Uterus (tissue), 4 donors: ENCODE results near the gene SYT14. TPM values are rescaled to one million over a fixed set of nuclear protein-coding genes. Genes with fewer than 3 reads are reported as not detected.
"Not testable (repeated sequence)": the region's sequence is repeated elsewhere in the genome, so short reads cannot be mapped to it uniquely, and the experiment has no call there.

ENCODE experiments used
- DNase-seq, 2 donors: peaks; one replicate each; pipeline ENCODE4 v3.0.0-alpha.2; 2019 to 2020
- H3K27ac ChIP-seq, 2 donors: fragments of 200-600 bp; sonication (generic); 1 replicate in 1 of 2; 2 replicates in 1 of 2; pipeline ENCODE4 v1.5.1; 2016 to 2018
- H3K27me3 ChIP-seq, 2 donors: fragments of 200-600 bp; sonication (generic); one replicate each; pipeline ENCODE4 v1.5.1; 2018 to 2019; ENCODE audit warnings: control low read depth in 1 of 2
- H3K36me3 ChIP-seq, 2 donors: fragments of 200-600 bp; sonication (generic); one replicate each; pipeline ENCODE4 v1.5.1; 2019; ENCODE audit warnings: control low read depth in 1 of 2
- H3K4me1 ChIP-seq, 2 donors: fragments of 200-600 bp; sonication (generic); one replicate each; pipeline ENCODE4 v1.5.1; 2018 to 2019; ENCODE audit warnings: control low read depth in 1 of 2
- H3K4me3 ChIP-seq, 2 donors: fragments of 200-600 bp; sonication (generic); 1 replicate in 1 of 2; 2 replicates in 1 of 2; pipeline ENCODE4 v1.5.1; 2018 to 2019; ENCODE audit warnings: mild to moderate bottlenecking in 1 of 2
- H3K9me3 ChIP-seq, 2 donors: fragments of 200-600 bp; sonication (generic); one replicate each; pipeline ENCODE4 v1.5.1; 2019; ENCODE audit warnings: control low read depth in 1 of 2
- CTCF ChIP-seq, 4 experiments: fragments of 200-600 bp in 2 of 4; fragments of 450-650 bp in 2 of 4; sonication (generic) in 2 of 4; IDR thresholded peaks; one replicate each; pipeline ENCODE4 v1.5.1; 2016 to 2019; ENCODE audit warnings: antibody characterized with exemption in 4 of 4, mild to moderate bottlenecking in 2 of 4, moderate library complexity in 1 of 4
- POLR2A ChIP-seq, 2 donors: fragments of 450-650 bp; IDR thresholded peaks; one replicate each; pipeline ENCODE4 v1.6.1; 2016; ENCODE audit warnings: antibody characterized with exemption in 2 of 2, mild to moderate bottlenecking in 1 of 2, moderate library complexity in 1 of 2
- intact Hi-C: fragments of 100-400 bp; cut with DNase I; formaldehyde crosslinking; loops from one replicate; pipeline ENCODE4 v1.15.1; 2023; ENCODE audit warnings: low total_unique reads
- total RNA-seq, 4 donors: library from RNA; depleted of rRNA in 3 of 4; stranded (reverse); fragments of >200 nt in 3 of 4; gene quantifications; one replicate each; pipeline versions ENCODE4 v1.1.0 to v1.2.4, GENCODE V29; 2014 to 2023
- donor health status: DM: yes; HTN: yes; CAD: no.

SYT14 gene
- total RNA-seq, 4 donors from 2014 or later, result under 0.01 to 1.0 TPM; not detected in 2

- intact Hi-C loops, result no loop called here
- H3K36me3 ChIP-seq, result no peaks in the 10 kb centered on the region
- TF ChIP-seq POLR2A (IDR thresholded peaks at IDR 0.05) (no peak), CTCF (IDR thresholded peaks at IDR 0.05) (no peak)
- H3K27ac ChIP-seq, result no peak overlapping the region
- H3K4me3 ChIP-seq, result no peak overlapping the region
- H3K9me3 ChIP-seq, result no peaks in the 10 kb centered on the region
- H3K4me1 ChIP-seq, result no peaks in the 10 kb centered on the region
- no peak for DNase-seq
- H3K27me3 ChIP-seq, result no peaks in the 10 kb centered on the region
These were observed 251.4 kb downstream of the SYT14 start for GRCh38 chr1:210189426-210189825.

GRCh38 chr1:210195635-210196160 lies 257.7 kb downstream of the SYT14 start:
- DNase-seq, result no peak
- Histone ChIP-seq H3K27me3 (no peaks in the 10 kb centered on the region), H3K9me3 (no peaks in the 10 kb centered on the region), H3K27ac (no peak overlapping the region), H3K4me1 (no peaks in the 10 kb centered on the region), H3K36me3 (no peaks in the 10 kb centered on the region), H3K4me3 (no peak overlapping the region)
- TF ChIP-seq CTCF (IDR thresholded peaks at IDR 0.05) (no peak), POLR2A (IDR thresholded peaks at IDR 0.05) (no peak)
- intact Hi-C loops, result no loop called here

GRCh38 chr1:210196266-210196665 lies 258.2 kb downstream of the SYT14 start:
- H3K4me3 ChIP-seq, H3K27ac ChIP-seq, H3K27me3 ChIP-seq, DNase-seq, H3K9me3 ChIP-seq, H3K36me3 ChIP-seq, H3K4me1 ChIP-seq, intact Hi-C loops: not testable (repeated sequence)

GRCh38 chr1:210198840-210199239 lies 260.8 kb downstream of the SYT14 start:
- no peaks in the 10 kb centered on the region for H3K9me3 ChIP-seq
- no peaks in the 10 kb centered on the region for H3K27me3 ChIP-seq
- no peak for TF ChIP-seq CTCF (IDR thresholded peaks at IDR 0.05)
- TF ChIP-seq POLR2A (IDR thresholded peaks at IDR 0.05), result no peak
- H3K36me3 ChIP-seq, result no peaks in the 10 kb centered on the region
- no peak overlapping the region for H3K4me3 ChIP-seq
- H3K4me1 ChIP-seq, result no peaks in the 10 kb centered on the region
- DNase-seq, result no peak
- no peak overlapping the region for H3K27ac ChIP-seq
- intact Hi-C loops, result no loop called here

GRCh38 chr1:210200124-210200736 lies 262.2 kb downstream of the SYT14 start:
- intact Hi-C loops, result no loop called here
- Histone ChIP-seq H3K27me3 (no peaks in the 10 kb centered on the region), H3K4me1 (no peaks in the 10 kb centered on the region), H3K36me3 (no peaks in the 10 kb centered on the region), H3K9me3 (no peaks in the 10 kb centered on the region), H3K4me3 (no peak overlapping the region), H3K27ac (no peak overlapping the region)
- TF ChIP-seq CTCF (IDR thresholded peaks at IDR 0.05) (peak; percentile 32 to 46 (median 40)), POLR2A (IDR thresholded peaks at IDR 0.05) (no peak)
- no peak for DNase-seq
